H1 (cell line): ENCODE measurements around the gene CASP1. TPM values are rescaled to one million over a fixed set of nuclear protein-coding genes. Genes with fewer than 3 reads are reported as not detected.
A peak's percentile ranks its signal among the peaks of the same experiment; 100 is the strongest.
"Not testable (repeated sequence)": the region's sequence is repeated elsewhere in the genome, so short reads cannot be mapped to it uniquely, and the experiment has no call there.

Source experiments
- CTCF ChIA-PET: fragments of 300-600 bp; sonication (Branson Sonifier 250); formaldehyde crosslinking; loops from one replicate; lab custom pipeline; 2021; ENCODE audit not compliant: partially characterized antibody; lab: Charles Lee
- POLR2A ChIA-PET: fragments of 300-600 bp; sonication (Branson Sonifier 250); formaldehyde crosslinking; loops from one replicate; lab custom pipeline; 2021; ENCODE audit warnings: inconsistent platforms; ENCODE audit not compliant: partially characterized antibody; lab: Charles Lee
- DNase-seq, 2 experiments: peaks; one replicate each; pipeline versions ENCODE4 v3.0.0 to v3.0.0-alpha.2; 2010 to 2022; ENCODE audit warnings: low spot score in 2 of 2, low read depth in 1 of 2, mixed read lengths in 1 of 2
- FAIRE-seq: peaks from 2 replicates; lab custom pipeline; 2011; peaks lifted over from hg19 to GRCh38; lab: Jason Lieb, UNC
- H2AFZ ChIP-seq: 2 replicates; pipeline ENCODE4 v1.8.1; 2012; ENCODE audit warnings: low read length, inconsistent platforms
- H2AK5ac ChIP-seq: 2 replicates; pipeline ENCODE4 v1.6.1; 2013; ENCODE audit warnings: low read depth, low read length
- H2BK120ac ChIP-seq: replicated peaks from 2 replicates; pipeline ENCODE3; 2013; ENCODE audit warnings: low read depth, low read length, inconsistent platforms
- H2BK12ac ChIP-seq: 2 replicates; pipeline ENCODE4 v1.6.1; 2013; ENCODE audit warnings: low read depth, low read length
- H2BK15ac ChIP-seq: 2 replicates; pipeline ENCODE4 v1.6.1; 2013; ENCODE audit warnings: low read length
- H2BK20ac ChIP-seq: 2 replicates; pipeline ENCODE4 v1.6.1; 2013; ENCODE audit warnings: low read length
- H2BK5ac ChIP-seq: 2 replicates; pipeline ENCODE4 v1.6.1; 2013; ENCODE audit warnings: low read depth, low read length
- H3K14ac ChIP-seq: 2 replicates; pipeline ENCODE4 v1.6.1; 2013; ENCODE audit warnings: inconsistent platforms; ENCODE audit not compliant: insufficient read length
- H3K18ac ChIP-seq: 2 replicates; pipeline ENCODE4 v1.6.1; 2013; ENCODE audit warnings: low read length; ENCODE audit errors: extremely low read depth
- H3K23ac ChIP-seq: 2 replicates; pipeline ENCODE4 v1.6.1; 2013; ENCODE audit warnings: inconsistent platforms; ENCODE audit not compliant: insufficient read length
- H3K23me2 ChIP-seq: 2 replicates; pipeline ENCODE4 v1.6.1; 2013; ENCODE audit warnings: low read depth, low read length
- H3K27ac ChIP-seq: 2 replicates; pipeline ENCODE4 v1.6.1; 2011; ENCODE audit warnings: low read depth, low read length, inconsistent platforms
- H3K27me3 ChIP-seq, 4 experiments: replicated peaks in 1 of 4; 1 replicate in 1 of 4; 2 replicates in 3 of 4; pipeline versions ENCODE4 v1.6.1 to v1.8.1; 2011 to 2013; ENCODE audit warnings: low read length in 3 of 4, mild to moderate bottlenecking in 3 of 4, inconsistent platforms in 2 of 4, mixed read lengths in 2 of 4, moderate library complexity in 1 of 4; ENCODE audit not compliant: control insufficient read depth in 3 of 4, insufficient read depth in 3 of 4; ENCODE audit errors: extremely low read depth in 1 of 4
- H3K36me3 ChIP-seq, 4 experiments: 2 replicates each; pipeline versions ENCODE4 v1.6.1 to v1.8.1; 2011 to 2013; ENCODE audit warnings: mild to moderate bottlenecking in 4 of 4, low read length in 3 of 4, moderate library complexity in 2 of 4, control low read depth in 1 of 4, inconsistent platforms in 1 of 4; ENCODE audit not compliant: insufficient read depth in 4 of 4, control insufficient read depth in 2 of 4
- H3K4ac ChIP-seq: replicated peaks from 2 replicates; pipeline ENCODE3; 2013; ENCODE audit warnings: low read length, low read depth, mixed read lengths, inconsistent platforms; ENCODE audit not compliant: insufficient read length
- H3K4me1 ChIP-seq, 4 experiments: replicated peaks in 1 of 4; 1 replicate in 1 of 4; 2 replicates in 3 of 4; pipeline versions ENCODE4 v1.6.1 to v1.8.1; 2011 to 2013; ENCODE audit warnings: low read length in 3 of 4, inconsistent platforms in 2 of 4, mixed read lengths in 1 of 4; ENCODE audit not compliant: insufficient read depth in 4 of 4, control insufficient read depth in 3 of 4
- H3K4me2 ChIP-seq, 2 experiments: 2 replicates each; pipeline versions ENCODE4 v1.6.1 to v1.8.1; 2011 to 2013; ENCODE audit warnings: low read depth in 2 of 2, low read length in 2 of 2, control low read depth in 1 of 2, inconsistent platforms in 1 of 2, mild to moderate bottlenecking in 1 of 2; ENCODE audit not compliant: insufficient read depth in 1 of 2
- H3K4me3 ChIP-seq, 4 experiments: fragments of 200-600, 300-600 bp in 1 of 4; sonication (generic), shearing (Covaris generic), sonication (Bioruptor Twin) in 1 of 4; 2 replicates each; pipeline versions ENCODE4 v1.5.1 to v1.8.1; 2011 to 2016; ENCODE audit warnings: low read length in 4 of 4, low read depth in 3 of 4, control low read depth in 2 of 4, inconsistent platforms in 2 of 4, mild to moderate bottlenecking in 2 of 4, mixed read lengths in 1 of 4, moderate library complexity in 1 of 4; ENCODE audit not compliant: insufficient read depth in 2 of 4; ENCODE audit errors: extremely low read depth in 1 of 4
- H3K56ac ChIP-seq: replicated peaks from 2 replicates; pipeline ENCODE3; 2013; ENCODE audit warnings: low read depth, mild to moderate bottlenecking, mixed read lengths, low read length, inconsistent platforms; ENCODE audit not compliant: insufficient read length
- H3K79me1 ChIP-seq: 2 replicates; pipeline ENCODE4 v1.6.1; 2013; ENCODE audit warnings: low read depth, low read length, control low read depth
- H3K79me2 ChIP-seq, 2 experiments: 2 replicates each; pipeline versions ENCODE4 v1.6.1 to v1.8.1; 2012 to 2013; ENCODE audit warnings: low read length in 2 of 2, mild to moderate bottlenecking in 2 of 2, inconsistent platforms in 1 of 2; ENCODE audit not compliant: insufficient read depth in 2 of 2, control insufficient read depth in 1 of 2
- H3K9ac ChIP-seq, 4 experiments: replicated peaks in 1 of 4; 1 replicate in 1 of 4; 2 replicates in 3 of 4; pipeline versions ENCODE4 v1.6.1 to v1.8.1; 2011 to 2013; ENCODE audit warnings: low read depth in 3 of 4, low read length in 3 of 4, control low read depth in 2 of 4, mild to moderate bottlenecking in 2 of 4, moderate library complexity in 2 of 4, inconsistent platforms in 1 of 4; ENCODE audit errors: extremely low read depth in 1 of 4
- H3K9me3 ChIP-seq, 2 experiments: 2 replicates each; pipeline versions ENCODE4 v1.6.1 to v1.8.1; 2012 to 2013; ENCODE audit warnings: mild to moderate bottlenecking in 2 of 2, moderate library complexity in 2 of 2, control low read depth in 1 of 2, inconsistent platforms in 1 of 2, low read depth in 1 of 2, low read length in 1 of 2, mixed read lengths in 1 of 2; ENCODE audit not compliant: insufficient read depth in 2 of 2
- H4K20me1 ChIP-seq, 2 experiments: replicated peaks in 1 of 2; 2 replicates each; pipeline versions ENCODE3 to v1.8.1; 2011 to 2013; ENCODE audit warnings: inconsistent platforms in 2 of 2, low read length in 2 of 2, mild to moderate bottlenecking in 1 of 2; ENCODE audit not compliant: insufficient read depth in 2 of 2, control insufficient read depth in 1 of 2
- H4K5ac ChIP-seq: 2 replicates; pipeline ENCODE4 v1.6.1; 2013; ENCODE audit warnings: low read length, low read depth, mixed read lengths, inconsistent platforms; ENCODE audit not compliant: insufficient read length
- H4K8ac ChIP-seq: 2 replicates; pipeline ENCODE4 v1.8.0; 2013; ENCODE audit warnings: mild to moderate bottlenecking, moderate library complexity, low read length, inconsistent platforms; ENCODE audit not compliant: insufficient read depth; ENCODE audit errors: extremely low read depth
- H4K91ac ChIP-seq: replicated peaks from 2 replicates; pipeline ENCODE3; 2013; ENCODE audit warnings: low read length, mixed read lengths, inconsistent platforms; ENCODE audit not compliant: insufficient read length
- WGBS, 2 experiments: shearing (Covaris generic) in 1 of 2; methylation state at CpG; one replicate each; pipeline versions ENCODE4 v1.1.6 to v1.1.7; 2013 to 2015; ENCODE audit warnings: low lambda C conversion rate in 2 of 2, mixed read lengths in 2 of 2, inconsistent platforms in 1 of 2, low coverage in 1 of 2, missing lambda C conversion rate in 1 of 2; ENCODE audit not compliant: insufficient replicate concordance in 2 of 2, insufficient coverage in 1 of 2, insufficient read length in 1 of 2; ENCODE audit errors: extremely low coverage in 1 of 2, missing lambda C conversion rate in 1 of 2; 5-methylcytosine and 5-hydroxymethylcytosine counted together
- polyA plus RNA-seq, 7 experiments: library from polyadenylated mRNA; depleted of rRNA in 3 of 7; stranded (reverse) in 5 of 7; unstranded in 2 of 7; fragments of >200 nt in 5 of 7; fragments of 200-250 nt in 2 of 7; gene quantifications; 1 replicate in 5 of 7; 2 replicates in 1 of 7; 4 replicates in 1 of 7; pipeline versions ENCODE4 v1.2.1 to v1.2.3, GENCODE V29; 2011 to 2013; ENCODE audit warnings: missing spikeins in 2 of 7, mixed read lengths in 2 of 7
- total RNA-seq: library from RNA; stranded (reverse); fragmentation: NEBNext Ultra II Directional; extraction: Animal tissue kit (Norgen Biotek cat#: 25700); gene quantifications from 2 replicates; pipeline ENCODE4 v1.2.1, GENCODE V29; 2021

CASP1 gene
- total and polyA plus RNA-seq, 2 of the 8 experiments (the other 6 are each of a cell fraction or from before 2014, with no cell fraction given) = not detected

DNA sequence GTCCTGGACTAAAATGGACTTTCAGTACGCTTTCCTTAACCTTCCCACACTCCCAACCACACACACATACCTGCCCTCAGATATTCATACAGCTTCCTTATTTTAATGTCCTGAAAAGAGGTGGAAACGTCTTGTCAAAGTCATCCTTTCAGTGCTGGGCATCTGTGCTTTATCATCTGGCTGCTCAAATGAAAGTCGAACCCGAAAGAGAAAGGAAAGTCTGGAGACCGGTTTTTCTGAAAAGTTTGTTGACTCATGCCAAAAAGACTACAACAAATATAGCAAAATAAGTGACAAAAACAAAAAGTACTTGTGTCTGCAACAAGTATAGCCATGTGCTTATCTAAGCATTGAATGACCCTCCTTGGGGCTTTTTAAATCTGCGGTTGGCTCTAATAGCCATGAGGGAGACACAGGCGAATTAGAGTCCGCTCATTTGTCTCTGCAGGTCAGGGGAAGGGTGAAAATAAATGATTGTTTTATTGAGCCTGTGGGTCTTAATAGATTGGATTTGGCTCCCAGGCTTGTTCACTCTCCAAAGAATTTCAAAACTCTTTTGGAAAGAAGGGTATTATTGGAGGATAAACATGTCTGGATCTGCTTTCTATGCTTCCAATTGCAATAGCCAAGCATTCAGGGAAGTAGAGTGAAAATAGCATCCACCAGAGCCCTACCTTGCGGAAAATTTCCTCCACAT lies 28.4 kb upstream of the CASP1 start:
- H3K9me3 ChIP-seq, H2BK20ac ChIP-seq, CTCF ChIA-PET, H4K8ac ChIP-seq, H3K79me2 ChIP-seq, H3K23ac ChIP-seq, H3K79me1 ChIP-seq, H3K23me2 ChIP-seq, H2AK5ac ChIP-seq, H4K5ac ChIP-seq, H3K4ac ChIP-seq, H3K4me1 ChIP-seq, H4K20me1 ChIP-seq, H3K9ac ChIP-seq, H4K91ac ChIP-seq, H2AFZ ChIP-seq, H2BK12ac ChIP-seq, DNase-seq, H3K27ac ChIP-seq, H3K56ac ChIP-seq, H3K14ac ChIP-seq, H3K4me3 ChIP-seq, H2BK5ac ChIP-seq, H2BK120ac ChIP-seq, H3K36me3 ChIP-seq, H3K27me3 ChIP-seq, H3K4me2 ChIP-seq, POLR2A ChIA-PET, H2BK15ac ChIP-seq, H3K18ac ChIP-seq: not testable (repeated sequence)
- WGBS, 2 experiments = 77% methylated on average over 9 of the region's 9 CpGs; no CpG with 5 or more reads in 1 of the 2 experiments
- FAIRE-seq = peak; percentile 39
